H1 (cell line): Measurements from ENCODE around the gene TEAD4. TPM values are rescaled to one million over a fixed set of nuclear protein-coding genes. Genes with fewer than 3 reads are reported as not detected.

ENCODE experiments used
- ASH2L ChIP-seq: fragments of 200-600, 300-600 bp; sonication (generic); IDR thresholded peaks from one replicate; pipeline ENCODE4 v1.7.1; 2017; ENCODE audit warnings: low read length
- BACH1 ChIP-seq: IDR thresholded peaks from 2 replicates; pipeline ENCODE4 v1.6.1; 2012; ENCODE audit warnings: low read length, improper control_type of control experiment
- BCL11A ChIP-seq, 2 experiments: IDR thresholded peaks; one replicate each; pipeline ENCODE4 v1.6.1; 2011; ENCODE audit warnings: low read depth in 2 of 2, low read length in 2 of 2, mild to moderate bottlenecking in 2 of 2
- BRCA1 ChIP-seq: IDR thresholded peaks from 2 replicates; pipeline ENCODE4 v1.6.1; 2012; ENCODE audit warnings: low read depth, low read length, improper control_type of control experiment
- CBX8 ChIP-seq: fragments of 300-800, 300-1000 bp; sonication (generic); IDR thresholded peaks from 2 replicates; pipeline ENCODE4 v1.7.1; 2016; ENCODE audit warnings: low read depth, low read length, borderline replicate concordance
- CHD1 ChIP-seq: IDR thresholded peaks from 2 replicates; pipeline ENCODE4 v1.6.1; 2012; ENCODE audit warnings: low read depth, low read length, improper control_type of control experiment
- E2F6 ChIP-seq: IDR thresholded peaks from 2 replicates; pipeline ENCODE4 v1.6.1; 2012; ENCODE audit warnings: inconsistent platforms
- EGR1 ChIP-seq: IDR thresholded peaks from 2 replicates; pipeline ENCODE4 v1.6.1; 2011; ENCODE audit warnings: low read depth, low read length, borderline replicate concordance
- JUN ChIP-seq: IDR thresholded peaks from 2 replicates; pipeline ENCODE4 v1.6.1; 2011; ENCODE audit warnings: low read depth, mild to moderate bottlenecking, improper control_type of control experiment, low read length
- JUND ChIP-seq: IDR thresholded peaks from 2 replicates; pipeline ENCODE4 v1.6.1; 2011; ENCODE audit warnings: mild to moderate bottlenecking, improper control_type of control experiment, low read length
- KDM1A ChIP-seq: fragments of 200-600, 300-600 bp; sonication (generic); IDR thresholded peaks from 2 replicates; pipeline ENCODE4 v1.7.1; 2016; ENCODE audit warnings: mild to moderate bottlenecking, low read length, borderline replicate concordance
- POLR2A ChIP-seq, 2 experiments: IDR thresholded peaks; 1 replicate in 1 of 2; 2 replicates in 1 of 2; pipeline ENCODE4 v1.6.1; 2011; ENCODE audit warnings: low read depth in 2 of 2, low read length in 2 of 2, mild to moderate bottlenecking in 2 of 2; ENCODE audit errors: control extremely low read depth in 1 of 2
- POLR2AphosphoS5 ChIP-seq: IDR thresholded peaks from 2 replicates; pipeline ENCODE4 v1.6.1; 2011; ENCODE audit warnings: low read depth, low read length
- RFX5 ChIP-seq: IDR thresholded peaks from 2 replicates; pipeline ENCODE4 v1.6.1; 2011; ENCODE audit warnings: low read depth, low read length, improper control_type of control experiment, borderline replicate concordance
- RNF2 ChIP-seq: fragments of 200-900, 300-1000 bp; sonication (generic); IDR thresholded peaks from 2 replicates; pipeline ENCODE4 v1.7.1; 2016; ENCODE audit warnings: borderline replicate concordance, low read depth, mild to moderate bottlenecking, antibody characterized with exemption, low read length; ENCODE audit not compliant: poor library complexity, severe bottlenecking; ENCODE audit errors: missing control alignments
- RXRA ChIP-seq: IDR thresholded peaks from 2 replicates; pipeline ENCODE4 v1.6.1; 2011; ENCODE audit warnings: low read depth, mild to moderate bottlenecking, low read length, moderate library complexity; ENCODE audit not compliant: insufficient read depth
- SUZ12 ChIP-seq: fragments of 200-600 bp; sonication (generic); IDR thresholded peaks from 2 replicates; pipeline ENCODE4 v1.6.1; 2012; ENCODE audit warnings: mild to moderate bottlenecking, inconsistent platforms, low read length, moderate library complexity, mixed read lengths
- TBP ChIP-seq: IDR thresholded peaks from 2 replicates; pipeline ENCODE4 v1.6.1; 2011; ENCODE audit warnings: low read depth, low read length, improper control_type of control experiment
- TCF12 ChIP-seq: IDR thresholded peaks from 2 replicates; pipeline ENCODE4 v1.6.1; 2011; ENCODE audit warnings: low read depth, mild to moderate bottlenecking, low read length
- TEAD4 ChIP-seq: IDR thresholded peaks from 2 replicates; pipeline ENCODE4 v1.6.1; 2012; ENCODE audit warnings: low read depth, low read length, inconsistent platforms, mixed read lengths
- USF2 ChIP-seq: IDR thresholded peaks from 2 replicates; pipeline ENCODE4 v1.6.1; 2011; ENCODE audit warnings: low read length, improper control_type of control experiment
- YY1 ChIP-seq: IDR thresholded peaks from 2 replicates; pipeline ENCODE4 v1.6.1; 2011; ENCODE audit warnings: low read depth, mild to moderate bottlenecking, low read length
- polyA plus RNA-seq, 7 experiments: library from polyadenylated mRNA; depleted of rRNA in 3 of 7; stranded (reverse) in 5 of 7; unstranded in 2 of 7; fragments of >200 nt in 5 of 7; fragments of 200-250 nt in 2 of 7; gene quantifications; 1 replicate in 5 of 7; 2 replicates in 1 of 7; 4 replicates in 1 of 7; pipeline versions ENCODE4 v1.2.1 to v1.2.3, GENCODE V29; 2011 to 2013; ENCODE audit warnings: missing spikeins in 2 of 7, mixed read lengths in 2 of 7
- total RNA-seq: library from RNA; stranded (reverse); fragmentation: NEBNext Ultra II Directional; extraction: Animal tissue kit (Norgen Biotek cat#: 25700); gene quantifications from 2 replicates; pipeline ENCODE4 v1.2.1, GENCODE V29; 2021

Gene TEAD4
- total and polyA plus RNA-seq, 2 of the 8 experiments (the other 6 are each of a cell fraction or from before 2014, with no cell fraction given) = 56.7 to 116 TPM

- TF ChIP-seq JUND (no peak), BACH1 (no peak), ASH2L (peak; percentile 62), RFX5 (no peak), CHD1 (no peak), POLR2A (IDR thresholded peaks at IDR 0.05; ENCODE audit: control extremely low read depth in 1 of 2, low read depth in 2 of 2, low read length in 2 of 2) (peak in 1 of 2 experiments; percentile 11; a peak in 1 of 3 replicates), E2F6 (peak; percentile 89), RNF2 (peak; percentile 15), POLR2AphosphoS5 (0 out of 2 replicates have a peak, but pooled peaks have one; percentile 69), TBP (peak; percentile 7; the same call in 1 of the 2 replicates), RXRA (no peak), TEAD4 (no peak), TCF12 (no peak), SUZ12 (0 out of 2 replicates have a peak, but pooled peaks have one; percentile 10), JUN (no peak), USF2 (no peak), BRCA1 (no peak), KDM1A (no peak), BCL11A (IDR thresholded peaks at IDR 0.05; ENCODE audit: low read depth in 2 of 2, low read length in 2 of 2) (no peak), YY1 (no peak), CBX8 (no peak), EGR1 (no peak)
Measured at GRCh38 chr12:2959505-2960389, 550 bp downstream of the TEAD4 start (continued).
